Adrenal gland (tissue), 12 donors: ENCODE data around the gene RNF146. TPM values are rescaled to one million over a fixed set of nuclear protein-coding genes. Genes with fewer than 3 reads are reported as not detected.

Source experiments
- DNase-seq, 7 donors: peaks; one replicate each; pipeline ENCODE4 v3.0.0-alpha.2; 2019 to 2020
- H3K27ac ChIP-seq, 5 donors: fragments of 200-600 bp; sonication (generic) in 4 of 5; 1 replicate in 3 of 5; 2 replicates in 2 of 5; pipeline versions ENCODE4 v1.5.1 to v1.8.0; 2016 to 2020; ENCODE audit warnings: mild to moderate bottlenecking in 1 of 5
- H3K27me3 ChIP-seq: fragments of 200-600 bp; 2 replicates; pipeline ENCODE4 v1.8.0; 2021
- H3K36me3 ChIP-seq, 2 donors: fragments of 200-600 bp; replicated peaks in 1 of 2; 1 replicate in 1 of 2; 2 replicates in 1 of 2; pipeline versions ENCODE4 v1.5.1 to v1.8.0; 2018 to 2022
- H3K4me1 ChIP-seq, 2 donors: fragments of 200-600 bp; replicated peaks in 1 of 2; 1 replicate in 1 of 2; 2 replicates in 1 of 2; pipeline versions ENCODE4 v1.5.1 to v1.8.0; 2018 to 2021
- H3K4me3 ChIP-seq, 4 donors: fragments of 200-600 bp; sonication (generic) in 3 of 4; one replicate each; pipeline ENCODE4 v1.5.1; 2016 to 2018
- H3K9me3 ChIP-seq, 3 donors: fragments of 200-600 bp; sonication (generic) in 1 of 3; replicated peaks in 1 of 3; 1 replicate in 2 of 3; 2 replicates in 1 of 3; pipeline versions ENCODE4 v1.5.1 to v1.8.0; 2016 to 2021
- CTCF ChIP-seq, 6 experiments: fragments of 450-650 bp in 4 of 6; fragments of 200-600 bp in 2 of 6; sonication (generic) in 1 of 6; IDR thresholded peaks; 1 replicate in 5 of 6; 2 replicates in 1 of 6; pipeline versions ENCODE4 v1.5.1 to v1.8.0; 2016 to 2021; ENCODE audit warnings: antibody characterized with exemption in 6 of 6, mild to moderate bottlenecking in 2 of 6, moderate library complexity in 1 of 6
- POLR2A ChIP-seq, 2 donors: fragments of 450-650 bp; IDR thresholded peaks; one replicate each; pipeline ENCODE4 v1.6.1; 2017; ENCODE audit warnings: antibody characterized with exemption in 2 of 2, mild to moderate bottlenecking in 2 of 2, moderate library complexity in 1 of 2
- WGBS, 4 donors: extraction: QIAGEN DNeasy Blood & Tissue Kit in 2 of 4; methylation state at CpG; one replicate each; pipeline versions ENCODE4 v1.1.5 to v1.1.7; 2013 to 2017; 5-methylcytosine and 5-hydroxymethylcytosine counted together
- intact Hi-C, 2 donors: fragments of 100-400 bp; cut with DNase I; formaldehyde crosslinking; loops; one replicate each; pipeline versions ENCODE4 v1.14.1 to v1.15.0; 2022 to 2023
- polyA plus RNA-seq, 3 donors: library from polyadenylated mRNA; stranded (reverse); fragments of 200-250 nt in 2 of 3; fragments of 350-450 nt in 1 of 3; fragmentation: Illumina TruSeq in 1 of 3; extraction: RNeasy Lipid Tissue Mini Kit (QIAGEN cat#74804) in 1 of 3; gene quantifications; one replicate each; pipeline ENCODE4 v1.2.3, GENCODE V29; 2013 to 2014
- total RNA-seq, 9 donors: library from RNA; depleted of rRNA in 4 of 9; stranded (reverse); fragments of >200 nt in 4 of 9; fragments of 120-200 nt in 1 of 9; fragmentation: NEBNext Ultra II Directional in 1 of 9; extraction: Animal tissue kit (Norgen Biotek cat#: 25700) in 1 of 9; gene quantifications; one replicate each; pipeline versions ENCODE4 v1.1.0 to v1.2.4, GENCODE V29; 2013 to 2023
- donor health status: healthy with polysubstance abuse.
- donor health status: Bipolar disorder and iron deficiency.
- donor health status: DM: yes; HTN: yes; CAD: no.
- donor health status: DM: no; HTN: no; CAD: no.
- donor health status: DM: no; HTN: no; CAD: no.
- donor health status: DM: yes; HTN: yes; CAD: no.

RNF146 gene
- total and polyA plus RNA-seq, 12 donors = 25.6 to 59.3 (median 43.9) TPM

DNA sequence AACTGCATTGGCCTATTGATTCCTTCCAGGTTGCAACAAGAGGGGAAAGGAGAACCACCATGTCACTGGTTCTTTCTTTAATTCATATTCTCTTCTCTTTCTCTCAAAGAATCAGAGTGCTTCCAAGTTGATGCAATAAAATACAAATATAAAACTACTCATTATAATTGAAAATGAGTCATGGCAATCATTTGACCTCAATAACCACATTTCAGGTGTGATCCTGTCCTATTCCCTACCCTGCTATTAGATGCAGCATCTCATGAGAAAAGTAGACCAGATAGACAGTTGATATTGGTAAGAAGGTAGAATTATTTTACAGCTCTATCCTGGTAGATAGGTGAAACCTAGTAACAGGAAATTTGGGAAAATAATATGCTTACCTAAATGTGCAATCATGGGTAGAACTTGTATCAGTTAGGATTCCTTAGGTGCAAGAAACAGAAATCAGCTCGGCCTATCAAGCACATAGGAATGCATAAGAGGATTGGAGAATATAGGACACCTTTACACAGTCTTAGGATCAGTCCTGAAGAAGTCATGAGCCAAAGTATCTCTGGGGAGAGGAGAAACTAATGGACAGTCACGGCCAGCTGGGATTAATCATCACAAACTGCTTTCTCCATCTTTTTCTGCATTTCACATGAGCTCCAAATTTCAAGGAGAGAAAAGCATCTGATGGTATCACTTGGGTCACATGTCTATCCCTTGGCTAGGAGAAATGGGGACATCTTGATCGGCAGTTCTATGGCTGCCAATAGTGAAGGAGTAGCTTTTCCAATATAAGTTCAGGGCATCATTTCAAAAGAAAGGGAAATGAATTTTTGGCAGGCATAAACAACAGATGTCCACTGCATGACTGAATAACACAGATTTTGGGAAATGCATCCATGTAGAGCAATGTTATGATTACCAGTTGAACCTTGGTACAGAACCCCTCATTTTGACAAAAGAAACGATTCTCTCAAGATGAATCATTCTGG is 19.3 kb upstream of the RNF146 start:
- Histone ChIP-seq H3K36me3 (no peaks in the 10 kb centered on the region), H3K4me3 (no peak overlapping the region), H3K9me3 (no peaks in the 10 kb centered on the region), H3K27me3 (no peaks in the 10 kb centered on the region), H3K27ac (no peak overlapping the region), H3K4me1 (no peaks in the 10 kb centered on the region)
- TF ChIP-seq POLR2A (IDR thresholded peaks at IDR 0.05) = no peak
- TF ChIP-seq CTCF (IDR thresholded peaks at IDR 0.05) = no peak
- intact Hi-C loops = no loop called here
- DNase-seq = no peak
- WGBS, 4 donors = 68 to 76% (median 76%) methylated on average over 4 of the region's 4 CpGs

GRCh38 chr6:127249621-127250020 is 17.0 kb upstream of the RNF146 start:
- no peaks in the 10 kb centered on the region for H3K4me1 ChIP-seq
- H3K4me3 ChIP-seq = no peak overlapping the region
- no peaks in the 10 kb centered on the region for H3K9me3 ChIP-seq
- WGBS, 4 donors = 83 to 100% (median 90%) methylated on average over 1 of the region's 1 CpG
- TF ChIP-seq POLR2A (IDR thresholded peaks at IDR 0.05) (no peak), CTCF (IDR thresholded peaks at IDR 0.05) (no peak)
- no peak for DNase-seq
- H3K27ac ChIP-seq = no peak overlapping the region
- intact Hi-C loops = no loop called here
- no peaks in the 10 kb centered on the region for H3K27me3 ChIP-seq
- no peaks in the 10 kb centered on the region for H3K36me3 ChIP-seq

- Histone ChIP-seq H3K27me3 (no peaks in the 10 kb centered on the region), H3K4me1 (no peaks in the 10 kb centered on the region), H3K9me3 (no peaks in the 10 kb centered on the region), H3K36me3 (no peaks in the 10 kb centered on the region), H3K27ac (no peak overlapping the region), H3K4me3 (no peak overlapping the region)
- 92 to 100% (median 94%) methylated on average over 1 to 6 of the region's 6 CpGs for WGBS, 4 donors
- TF ChIP-seq CTCF (IDR thresholded peaks at IDR 0.05) = no peak
- DNase-seq = no peak
- intact Hi-C loops = no loop called here
Measured at GRCh38 chr6:127255286-127255685, 11.4 kb upstream of the RNF146 start.

- 89 to 100% (median 94%) methylated on average over 1 of the region's 1 CpG for WGBS, 4 donors
- H3K9me3 ChIP-seq = no peaks in the 10 kb centered on the region
- no peak overlapping the region for H3K4me3 ChIP-seq
- DNase-seq = no peak
- TF ChIP-seq POLR2A (IDR thresholded peaks at IDR 0.05) = no peak
- no peak for TF ChIP-seq CTCF (IDR thresholded peaks at IDR 0.05)
- intact Hi-C loops = no loop called here
- no peaks in the 10 kb centered on the region for H3K36me3 ChIP-seq
- H3K27ac ChIP-seq = no peak overlapping the region
- peaks cover 2 to 6% of the 10 kb centered on the region in 2 donors for H3K4me1 ChIP-seq
- no peaks in the 10 kb centered on the region for H3K27me3 ChIP-seq
Measured at GRCh38 chr6:127262896-127263295, 3.8 kb upstream of the RNF146 start.
